ENCODE measurements around the gene NAXD. TPM values are rescaled to one million over a fixed set of nuclear protein-coding genes. Genes with fewer than 3 reads are reported as not detected.

The NAXD gene
- total RNA-seq, 1 donor from 2014 or later: 25.8 TPM

DNA sequence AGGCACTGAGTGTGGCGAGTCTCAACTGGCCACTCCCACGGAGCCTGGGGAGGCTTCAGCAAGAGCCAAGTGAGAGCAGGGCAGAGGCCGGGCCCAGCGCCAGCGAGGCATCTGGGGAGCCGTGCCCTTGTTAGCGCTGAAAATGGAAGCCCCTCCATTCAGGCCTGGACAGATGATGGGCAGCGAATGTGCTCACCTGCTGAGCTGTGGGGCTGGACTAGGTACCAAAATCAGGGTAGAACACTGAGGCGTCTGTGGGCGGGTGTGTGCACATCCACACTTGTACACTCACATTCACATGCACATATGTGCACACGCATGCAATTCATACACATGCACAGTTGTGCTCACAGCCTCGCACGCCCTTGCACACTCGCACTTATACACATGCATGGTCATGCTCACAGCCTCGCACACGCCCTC, 20.7 kb downstream of the NAXD start:
- H3K9ac ChIP-seq (ENCODE audit: low read length): no peak overlapping the region
- H3K4me3 ChIP-seq (ENCODE audit: insufficient read depth, low read depth, low read length): no peak overlapping the region
- H3K4me1 ChIP-seq (ENCODE audit: insufficient read depth, low read length): peaks cover 26% of the 10 kb centered on the region
- Mint-ChIP-seq H3K4me3 (ENCODE audit: unreplicated experiment) (no peak overlapping the region), H3K27ac (ENCODE audit: unreplicated experiment) (no peak overlapping the region), H3K4me1 (ENCODE audit: low read depth, unreplicated experiment) (peaks cover 12% of the 10 kb centered on the region), H3K9me3 (ENCODE audit: unreplicated experiment) (no peaks in the 10 kb centered on the region), H3K27me3 (ENCODE audit: low read depth, unreplicated experiment) (no peaks in the 10 kb centered on the region), H3K36me3 (ENCODE audit: low read depth, unreplicated experiment) (peaks cover 35% of the 10 kb centered on the region)
- peaks cover 47% of the 10 kb centered on the region for H4K20me1 ChIP-seq (ENCODE audit: insufficient read depth, low read length)
- no peaks in the 10 kb centered on the region for H3K27me3 ChIP-seq (ENCODE audit: insufficient read depth, low read length)
- H3K36me3 ChIP-seq (ENCODE audit: insufficient read depth, low read length): peaks cover 14% of the 10 kb centered on the region
- H3K27ac ChIP-seq (ENCODE audit: low read depth, low read length): no peak overlapping the region
- peaks cover 35% of the 10 kb centered on the region for H3K79me2 ChIP-seq (ENCODE audit: insufficient read depth, low read length)
- no peak overlapping the region for H2AFZ ChIP-seq (ENCODE audit: low read depth, low read length)
- no peak overlapping the region for H3K4me2 ChIP-seq (ENCODE audit: low read length)
- DNase-seq (ENCODE audit: low read depth): no peak
- no peaks in the 10 kb centered on the region for H3K9me3 ChIP-seq (ENCODE audit: insufficient read depth, low read depth, low read length)
- FAIRE-seq: no peak
- no peak for TF ChIP-seq EZH2 (IDR thresholded peaks at IDR 0.05; ENCODE audit: insufficient read depth, low read length)
- no peak for TF ChIP-seq CTCF (IDR thresholded peaks at IDR 0.05; ENCODE audit: insufficient read depth, low read depth, low read length)

DNA sequence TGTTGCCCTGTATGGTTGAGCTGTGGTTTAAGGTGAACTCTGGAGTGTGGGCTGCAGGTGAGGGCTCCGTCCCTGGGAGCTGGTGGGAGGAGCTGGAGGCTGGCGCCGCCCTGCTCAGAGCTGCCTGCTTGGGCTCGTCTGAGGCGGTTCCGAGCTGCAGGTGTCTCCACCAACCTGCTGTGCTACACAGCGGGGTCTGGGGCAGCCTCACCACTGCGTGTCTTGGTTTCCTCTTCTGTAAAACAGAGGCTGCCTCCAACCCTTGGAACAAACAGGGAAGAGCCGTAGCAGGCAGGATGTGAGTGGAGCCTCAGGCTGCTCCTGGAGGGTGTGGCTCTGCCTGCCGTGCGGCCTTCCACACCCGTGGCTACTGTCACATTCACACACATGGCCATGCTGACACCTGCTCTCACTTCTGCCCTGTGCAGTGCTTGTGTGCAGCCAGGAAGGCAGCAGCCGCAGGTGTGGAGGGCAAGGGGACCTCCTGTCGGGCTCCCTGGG, 21.4 kb downstream of the NAXD start:
- Mint-ChIP-seq H3K27me3 (ENCODE audit: low read depth, unreplicated experiment) (no peaks in the 10 kb centered on the region), H3K27ac (ENCODE audit: unreplicated experiment) (no peak overlapping the region), H3K9me3 (ENCODE audit: unreplicated experiment) (no peaks in the 10 kb centered on the region), H3K4me1 (ENCODE audit: low read depth, unreplicated experiment) (peaks cover 15% of the 10 kb centered on the region), H3K4me3 (ENCODE audit: unreplicated experiment) (no peak overlapping the region), H3K36me3 (ENCODE audit: low read depth, unreplicated experiment) (peaks cover 33% of the 10 kb centered on the region)
- no peak overlapping the region for H3K9ac ChIP-seq (ENCODE audit: low read length)
- H3K4me3 ChIP-seq (ENCODE audit: insufficient read depth, low read depth, low read length): no peak overlapping the region
- no peak overlapping the region for H2AFZ ChIP-seq (ENCODE audit: low read depth, low read length)
- peaks cover 17% of the 10 kb centered on the region for H3K36me3 ChIP-seq (ENCODE audit: insufficient read depth, low read length)
- no peak overlapping the region for H3K4me2 ChIP-seq (ENCODE audit: low read length)
- peaks cover 31% of the 10 kb centered on the region for H3K79me2 ChIP-seq (ENCODE audit: insufficient read depth, low read length)
- H3K9me3 ChIP-seq (ENCODE audit: insufficient read depth, low read depth, low read length): no peaks in the 10 kb centered on the region
- H3K27me3 ChIP-seq (ENCODE audit: insufficient read depth, low read length): no peaks in the 10 kb centered on the region
- no peak overlapping the region for H3K27ac ChIP-seq (ENCODE audit: low read depth, low read length)
- no peak for DNase-seq (ENCODE audit: low read depth)
- TF ChIP-seq EZH2 (IDR thresholded peaks at IDR 0.05; ENCODE audit: insufficient read depth, low read length): no peak
- no peak for TF ChIP-seq CTCF (IDR thresholded peaks at IDR 0.05; ENCODE audit: insufficient read depth, low read depth, low read length)
- H4K20me1 ChIP-seq (ENCODE audit: insufficient read depth, low read length): peaks cover 51% of the 10 kb centered on the region
- peaks cover 31% of the 10 kb centered on the region for H3K4me1 ChIP-seq (ENCODE audit: insufficient read depth, low read length)
- no peak for FAIRE-seq

- Histone ChIP-seq H3K27me3 (ENCODE audit: insufficient read depth, low read length) (no peaks in the 10 kb centered on the region), H3K79me2 (ENCODE audit: insufficient read depth, low read length) (peaks cover 29% of the 10 kb centered on the region), H4K20me1 (ENCODE audit: insufficient read depth, low read length) (peaks cover 52% of the 10 kb centered on the region), H3K9me3 (ENCODE audit: insufficient read depth, low read depth, low read length) (no peaks in the 10 kb centered on the region), H3K9ac (ENCODE audit: low read length) (no peak overlapping the region), H3K27ac (ENCODE audit: low read depth, low read length) (no peak overlapping the region), H3K4me3 (ENCODE audit: insufficient read depth, low read depth, low read length) (no peak overlapping the region), H3K36me3 (ENCODE audit: insufficient read depth, low read length) (peaks cover 17% of the 10 kb centered on the region), H3K4me1 (ENCODE audit: insufficient read depth, low read length) (peaks cover 31% of the 10 kb centered on the region), H3K4me2 (ENCODE audit: low read length) (no peak overlapping the region), H2AFZ (ENCODE audit: low read depth, low read length) (no peak overlapping the region)
- Mint-ChIP-seq H3K27me3 (ENCODE audit: low read depth, unreplicated experiment) (no peaks in the 10 kb centered on the region), H3K4me3 (ENCODE audit: unreplicated experiment) (no peak overlapping the region), H3K27ac (ENCODE audit: unreplicated experiment) (no peak overlapping the region), H3K36me3 (ENCODE audit: low read depth, unreplicated experiment) (peaks cover 30% of the 10 kb centered on the region), H3K4me1 (ENCODE audit: low read depth, unreplicated experiment) (peaks cover 15% of the 10 kb centered on the region), H3K9me3 (ENCODE audit: unreplicated experiment) (no peaks in the 10 kb centered on the region)
- TF ChIP-seq CTCF (IDR thresholded peaks at IDR 0.05; ENCODE audit: insufficient read depth, low read depth, low read length) (no peak), EZH2 (IDR thresholded peaks at IDR 0.05; ENCODE audit: insufficient read depth, low read length) (no peak)
- FAIRE-seq (no peak), DNase-seq (ENCODE audit: low read depth) (no peak)
These were observed 21.9 kb downstream of the NAXD start for GRCh38 chr13:110637275-110637674.
